NCI-H82 (cell line): ENCODE measurements around the gene GRIP2.
A peak's percentile ranks its signal among the peaks of the same experiment; 100 is the strongest.

ENCODE experiments used
- DNase-seq: peaks from one replicate; lab custom pipeline; 2025; lab: John Stamatoyannopoulos, UW

Gene GRIP2

DNA sequence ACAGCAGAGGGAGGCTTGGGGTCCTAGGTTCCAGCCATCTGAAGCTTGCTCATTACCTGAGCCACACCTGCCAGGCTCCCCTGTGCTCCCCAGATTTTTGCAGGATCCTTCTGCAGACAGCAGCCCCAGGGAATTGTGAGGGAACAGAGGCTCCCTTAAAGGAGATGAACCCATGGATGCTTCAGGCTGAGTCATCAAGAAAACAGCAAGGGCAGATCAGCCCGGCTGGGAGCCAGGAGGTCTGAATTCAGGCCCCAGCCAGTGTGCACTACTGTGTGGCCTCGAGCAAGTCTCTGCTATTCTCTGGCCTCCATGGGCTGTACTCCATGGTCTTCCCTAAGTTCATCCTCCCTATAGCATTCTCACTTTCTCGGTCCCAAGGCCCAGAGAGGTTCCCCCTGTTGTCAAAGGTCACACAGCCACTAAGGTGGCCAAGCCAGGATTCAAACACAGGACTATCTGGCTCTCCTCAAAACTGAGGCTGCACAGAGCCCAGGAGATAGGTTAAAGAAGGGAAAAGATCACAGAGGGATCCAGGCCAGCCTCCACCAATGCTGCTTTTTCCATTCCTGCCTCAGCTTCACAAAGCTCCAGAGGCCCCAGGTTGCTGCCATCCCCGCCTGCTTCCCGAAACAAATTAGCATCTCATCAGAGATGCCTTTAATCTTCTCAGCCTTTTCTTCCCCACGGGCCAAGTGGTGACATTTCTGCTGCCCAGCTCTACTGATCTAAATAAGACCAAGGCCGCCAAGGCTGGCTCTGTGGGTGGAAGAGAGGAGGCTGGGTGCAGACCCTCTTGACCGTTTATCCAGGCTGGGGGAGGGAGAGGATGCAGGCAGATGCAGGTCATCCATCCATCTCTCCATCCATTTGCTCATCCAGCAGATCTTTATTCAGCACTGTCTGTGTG lies 21.2 kb upstream of the GRIP2 start:
- no peak for DNase-seq

GRCh38 chr3:14560110-14560509 lies 20.0 kb upstream of the GRIP2 start:
- DNase-seq = no peak

GRCh38 chr3:14558029-14558428 lies 17.9 kb upstream of the GRIP2 start:
- DNase-seq = no peak

GRCh38 chr3:14555835-14556234 lies 15.7 kb upstream of the GRIP2 start:
- no peak for DNase-seq

DNA sequence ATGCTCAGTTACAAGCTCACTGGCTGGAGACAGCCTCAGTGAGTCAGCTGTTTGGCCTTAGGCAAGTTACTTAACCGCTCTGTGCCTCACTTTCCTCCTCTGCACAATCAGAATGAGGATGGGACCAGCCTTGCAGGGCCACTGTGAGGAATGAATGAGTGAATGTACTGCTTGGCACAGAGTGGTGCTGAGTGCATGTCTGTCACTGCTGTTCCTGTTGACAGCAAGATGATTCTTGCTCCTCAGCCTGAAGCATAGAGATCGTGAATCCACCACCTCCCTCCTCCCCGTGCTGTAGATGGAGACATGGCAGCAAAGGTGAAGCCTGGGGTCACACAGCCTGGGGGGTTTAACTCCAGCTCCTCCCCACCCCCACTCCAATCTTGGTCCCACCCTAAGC lies 14.6 kb upstream of the GRIP2 start:
- DNase-seq = no peak

DNA sequence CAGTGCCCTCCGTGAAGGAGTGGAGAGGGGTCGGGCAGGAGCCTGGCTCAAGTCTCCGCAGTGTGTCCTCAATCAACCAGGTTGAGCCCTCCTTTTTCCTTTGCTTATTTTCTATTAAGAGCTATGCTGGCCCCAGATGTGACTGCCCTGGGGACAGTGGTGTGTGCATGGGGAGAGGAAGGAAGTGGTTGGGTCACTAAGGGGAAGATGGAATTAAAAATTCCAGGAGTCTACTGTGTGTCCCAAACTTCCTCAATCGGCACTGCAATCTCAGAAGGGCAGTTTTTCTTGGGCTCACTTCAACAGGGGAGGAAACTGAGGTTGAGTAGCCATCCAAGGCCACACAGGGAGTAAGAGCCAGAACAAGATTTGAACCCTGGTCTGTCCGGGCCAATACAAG lies 13.7 kb upstream of the GRIP2 start:
- no peak for DNase-seq

DNA sequence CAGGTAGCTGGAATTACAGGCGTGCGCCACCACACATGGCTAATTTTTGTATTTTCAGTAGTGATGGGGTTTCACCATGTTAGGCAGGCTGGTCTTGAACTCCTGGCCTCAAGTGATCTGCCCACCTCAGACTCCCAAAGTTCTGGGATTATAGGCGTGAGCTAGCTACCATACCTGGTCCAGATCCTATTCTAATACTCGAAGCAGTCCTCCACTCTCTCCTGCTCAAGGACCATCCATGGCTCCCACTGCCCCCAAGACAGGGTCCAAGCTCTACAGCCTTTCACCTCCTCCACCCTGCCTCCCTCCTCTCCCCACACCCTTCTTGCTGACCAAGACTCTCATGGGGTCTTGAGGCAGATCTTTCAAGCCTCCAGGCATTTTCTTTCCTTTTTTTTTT lies 12.6 kb upstream of the GRIP2 start:
- no peak for DNase-seq

- DNase-seq = no peak
These were observed 12.0 kb upstream of the GRIP2 start for GRCh38 chr3:14552041-14552648.

- no peak for DNase-seq
These were observed 10.8 kb upstream of the GRIP2 start for GRCh38 chr3:14550651-14551611.

DNA sequence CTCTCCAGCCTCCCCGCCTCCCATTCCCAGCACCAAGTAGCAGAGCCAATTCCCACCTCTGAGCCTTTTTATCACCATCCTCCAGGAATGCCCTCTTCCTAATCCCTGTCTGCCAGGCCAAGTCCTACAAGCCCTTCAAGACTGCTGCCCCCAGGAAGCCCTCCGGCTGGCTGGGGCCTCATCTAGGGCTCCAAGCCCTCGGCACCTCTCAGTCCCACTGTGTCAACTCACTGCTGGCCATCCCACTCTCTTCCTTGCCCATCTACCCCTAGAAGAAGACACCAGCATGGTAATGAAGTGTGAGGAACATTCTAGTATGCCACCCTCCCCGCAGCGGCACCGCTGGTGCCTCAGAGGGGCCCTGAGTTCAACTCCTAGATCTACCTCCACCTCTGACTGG lies 10.0 kb upstream of the GRIP2 start:
- no peak for DNase-seq

DNA sequence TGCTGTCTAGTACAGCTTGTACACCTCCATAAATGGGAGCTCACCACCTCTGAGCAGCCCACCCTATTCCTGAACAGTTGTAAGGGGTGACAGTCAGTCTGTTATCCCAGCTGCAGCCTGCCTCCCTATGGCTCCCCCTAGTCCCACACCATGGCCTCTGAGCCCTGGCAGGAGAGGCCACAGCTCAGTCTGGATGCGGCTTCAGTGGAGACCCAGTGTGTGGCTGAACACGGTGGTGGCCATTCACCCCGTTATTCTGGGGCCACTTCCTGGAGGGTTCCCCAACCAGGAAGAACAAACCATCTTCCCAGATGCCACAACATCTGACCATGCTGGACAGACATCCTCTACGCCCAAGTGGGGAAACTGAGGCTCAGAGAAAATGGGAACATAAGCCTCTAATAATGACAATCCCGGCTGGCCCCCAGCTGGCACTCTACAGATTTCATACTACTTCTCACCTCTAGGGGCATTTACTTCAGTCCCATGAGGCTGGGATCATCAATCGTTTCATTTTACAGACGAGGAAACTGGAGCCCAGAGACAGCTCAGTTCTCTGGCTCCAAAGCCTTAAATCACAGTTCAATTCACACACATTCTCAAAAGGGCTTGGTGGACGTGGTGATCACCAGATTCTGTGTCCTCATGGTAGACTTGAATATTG lies 9.2 kb upstream of the GRIP2 start:
- peak; percentile 40 for DNase-seq

- DNase-seq = peak; percentile 85
These were observed 8.2 kb upstream of the GRIP2 start for GRCh38 chr3:14548321-14548729.

DNA sequence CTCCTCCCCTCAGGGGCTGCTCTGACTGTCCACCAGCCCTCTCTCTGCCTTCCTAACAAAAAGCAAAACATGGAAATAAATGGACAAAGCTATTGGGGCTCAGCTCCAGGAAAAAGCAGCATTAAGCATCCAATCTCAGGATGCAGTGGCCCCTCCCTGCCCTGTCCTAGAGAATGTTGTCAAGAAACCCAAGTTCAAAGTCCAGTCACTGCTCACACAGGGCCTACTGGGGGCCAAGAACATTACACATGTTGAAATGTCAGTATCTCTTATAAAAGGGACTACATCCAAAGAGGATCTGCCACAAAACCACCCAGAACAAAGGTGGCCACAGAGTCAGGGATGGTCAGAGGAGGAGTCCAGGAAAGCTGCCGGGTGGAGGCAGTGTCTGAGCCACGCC lies 7.6 kb upstream of the GRIP2 start:
- no peak for DNase-seq

- DNase-seq = no peak
These were observed 5.9 kb upstream of the GRIP2 start for GRCh38 chr3:14546041-14546440.

DNA sequence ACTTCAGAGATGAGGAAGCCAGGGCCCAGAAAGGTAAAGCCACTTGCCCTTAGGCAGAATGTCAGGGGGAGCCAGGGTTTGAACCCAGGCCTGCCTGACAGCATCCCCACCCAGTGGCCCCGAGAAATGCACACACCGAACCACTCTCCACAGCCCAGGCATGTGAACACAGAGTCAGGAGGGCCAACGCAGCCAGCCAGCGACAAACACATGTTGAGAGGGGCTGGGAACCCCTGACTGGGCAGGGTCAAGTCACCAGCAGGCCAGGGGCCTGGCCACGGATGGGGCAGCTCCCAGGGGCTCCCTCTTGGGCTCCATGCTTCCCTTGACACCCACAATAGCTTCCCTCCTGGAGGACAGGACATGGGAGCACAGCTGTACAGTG lies 5.1 kb upstream of the GRIP2 start:
- no peak for DNase-seq

- DNase-seq = no peak
These were observed 4.4 kb upstream of the GRIP2 start for GRCh38 chr3:14544282-14545250.

DNA sequence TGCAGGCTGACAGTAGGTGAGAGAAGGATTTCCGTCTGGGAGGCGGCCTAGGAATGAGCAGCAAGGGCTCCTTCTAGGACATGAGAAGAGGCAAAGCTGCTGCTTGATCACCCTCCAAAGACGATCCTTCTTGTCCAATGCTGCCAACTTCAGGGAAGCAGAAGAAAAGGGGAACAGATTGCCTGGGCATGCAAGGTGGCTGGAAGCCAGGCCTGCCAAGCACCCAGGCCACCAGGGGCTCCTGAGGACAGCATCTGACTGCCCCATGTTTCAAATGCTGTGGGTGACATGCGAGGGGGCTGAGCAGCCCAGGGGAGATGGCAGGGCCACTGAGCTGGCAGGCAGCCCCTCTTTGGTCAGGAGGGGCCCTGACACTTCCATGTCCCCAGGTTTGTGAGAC lies 3.3 kb upstream of the GRIP2 start:
- no peak for DNase-seq

DNA sequence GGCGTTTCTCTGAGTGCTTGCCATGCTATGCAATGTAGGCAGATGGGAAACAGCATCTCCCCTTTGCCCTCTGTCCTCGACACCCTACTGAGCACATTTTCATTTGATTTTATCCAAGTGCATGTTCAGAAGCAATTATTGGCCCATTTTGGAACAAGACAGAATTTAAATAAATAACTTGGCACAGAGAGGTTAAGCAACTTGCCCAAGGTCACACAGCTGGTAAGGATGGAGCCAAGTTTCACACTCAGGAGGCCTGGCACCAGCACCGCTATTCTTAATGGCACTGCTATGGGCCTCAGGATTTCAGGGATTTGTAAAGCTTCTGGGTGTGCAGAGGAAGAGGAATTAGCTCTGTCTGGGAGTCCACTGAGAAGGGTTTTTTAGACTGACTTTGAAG lies 2.5 kb upstream of the GRIP2 start:
- no peak for DNase-seq

DNA sequence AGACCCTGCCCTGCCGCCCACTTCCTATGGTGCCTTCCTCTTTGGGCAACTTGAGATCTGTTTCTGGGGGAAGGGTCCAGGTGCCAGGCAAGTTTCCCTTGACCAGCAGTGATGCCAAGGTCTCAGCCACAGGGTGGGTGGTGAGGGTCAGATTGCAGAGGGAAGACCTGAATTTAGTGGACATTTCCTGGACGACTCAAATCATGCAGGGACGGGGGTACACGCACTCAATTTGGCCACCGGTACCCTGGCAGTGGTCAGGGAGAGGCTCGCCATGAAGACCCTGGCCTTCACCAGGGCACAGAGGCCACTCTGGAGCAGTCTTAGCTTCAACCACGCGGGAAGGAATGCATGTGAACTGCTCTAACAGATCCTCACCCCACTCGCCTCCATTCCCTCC lies 1.5 kb upstream of the GRIP2 start:
- DNase-seq = no peak

DNA sequence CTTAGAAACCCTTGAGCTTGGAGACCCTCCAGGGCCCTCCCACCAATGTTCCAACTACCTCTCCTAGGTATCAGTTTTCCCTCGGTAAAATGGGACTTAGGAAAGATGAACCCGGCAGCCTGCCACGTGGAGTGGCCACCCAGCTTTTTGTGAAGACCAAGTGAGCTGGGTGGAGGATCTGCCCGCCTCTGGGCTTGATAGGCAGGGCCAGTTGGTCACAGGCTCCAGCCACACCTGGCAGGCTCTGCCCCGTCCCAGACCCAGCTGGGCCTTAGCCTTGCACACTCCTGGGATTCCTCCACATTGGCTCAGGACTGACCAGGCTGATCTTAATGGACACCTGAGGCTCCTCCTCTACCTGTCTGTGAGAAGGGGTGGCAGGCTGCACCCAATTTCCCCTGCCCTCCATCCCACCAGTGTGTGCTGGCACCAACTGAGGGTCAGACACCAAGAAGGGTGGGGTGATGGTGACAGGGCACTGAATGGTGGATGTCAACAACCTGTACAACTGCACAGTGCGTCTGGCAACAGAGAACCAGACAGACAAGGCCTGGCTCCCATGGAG lies 761 bp upstream of the GRIP2 start:
- no peak for DNase-seq

GRCh38 chr3:14539384-14539741 lies 779 bp downstream of the GRIP2 start:
- DNase-seq = no peak
